DMS114 treated with DMSO at 0.1 percent for 48 hours (cell line): ENCODE data around the gene TMEM44.
"Not testable (repeated sequence)": the region's sequence is repeated elsewhere in the genome, so short reads cannot be mapped to it uniquely, and the experiment has no call there.

Source experiments
- DNase-seq: peaks from one replicate; lab custom pipeline; 2025; ENCODE audit not compliant: unreplicated experiment; lab: John Stamatoyannopoulos, UW

Gene TMEM44

GRCh38 chr3:194610689-194611088 is 22.5 kb downstream of the TMEM44 start:
- DNase-seq = no peak

GRCh38 chr3:194609601-194610000 is 23.6 kb downstream of the TMEM44 start:
- DNase-seq = no peak

DNA sequence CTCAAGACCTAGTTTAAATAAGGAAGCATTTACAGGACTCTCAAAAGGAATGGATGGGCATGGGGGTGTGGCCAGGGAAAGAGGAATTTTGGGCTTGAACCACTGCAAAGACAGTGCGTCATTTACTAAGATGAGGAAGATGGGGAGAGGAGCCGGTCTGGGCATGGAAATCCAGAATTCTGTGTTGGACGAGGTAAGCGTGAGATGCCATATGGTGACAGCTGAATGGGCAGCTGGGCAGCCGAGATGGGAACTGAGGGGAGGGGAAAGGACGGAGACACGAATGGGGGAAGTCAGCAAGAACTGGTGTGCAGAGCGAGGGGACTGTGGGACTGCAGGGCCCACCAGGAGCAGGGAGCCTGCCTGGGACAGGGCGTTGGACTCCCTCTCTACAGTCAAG is 24.2 kb downstream of the TMEM44 start:
- DNase-seq = no peak

DNA sequence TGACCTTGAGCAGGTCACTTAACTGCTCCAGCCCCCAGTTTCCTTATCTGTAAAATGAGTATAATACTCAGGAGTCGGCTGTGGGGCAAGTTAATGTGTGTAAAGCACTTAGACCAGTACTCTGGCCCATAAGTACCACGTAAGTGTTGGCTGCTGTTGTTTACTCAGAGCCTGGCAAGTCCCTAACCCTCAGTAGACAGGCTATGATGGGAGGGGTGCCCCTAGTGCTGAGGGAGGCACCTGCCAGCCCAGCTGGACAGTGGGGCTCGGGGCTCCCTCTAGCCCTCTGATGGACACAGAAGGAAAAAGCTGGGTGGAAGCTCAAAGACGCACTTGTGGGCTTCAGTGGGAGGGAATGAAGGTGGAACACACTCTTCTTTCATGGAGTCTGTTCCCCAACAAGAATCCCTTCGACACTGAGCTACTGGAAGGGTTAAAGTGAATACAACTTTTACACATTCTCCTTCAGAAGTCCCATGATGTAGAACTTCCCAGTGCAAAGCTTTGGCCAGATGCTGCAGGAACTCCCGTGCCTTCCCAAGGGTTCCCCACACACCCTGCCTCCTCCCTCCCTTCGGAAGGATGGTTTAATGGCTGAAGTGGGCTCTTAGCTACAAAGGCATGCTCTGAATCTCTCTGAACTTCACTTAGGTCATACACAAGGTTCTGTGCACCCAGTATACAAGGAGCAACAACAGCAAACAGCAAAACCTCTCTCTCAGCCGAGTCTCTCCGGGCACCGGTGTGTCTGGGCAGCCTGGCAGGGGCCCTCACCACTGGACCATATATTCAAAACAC is 25.4 kb downstream of the TMEM44 start:
- DNase-seq = no peak

- no peak for DNase-seq
Measured at GRCh38 chr3:194606941-194607340, 26.3 kb downstream of the TMEM44 start.

- DNase-seq = no peak
Measured at GRCh38 chr3:194606163-194606562, 27.1 kb downstream of the TMEM44 start.

DNA sequence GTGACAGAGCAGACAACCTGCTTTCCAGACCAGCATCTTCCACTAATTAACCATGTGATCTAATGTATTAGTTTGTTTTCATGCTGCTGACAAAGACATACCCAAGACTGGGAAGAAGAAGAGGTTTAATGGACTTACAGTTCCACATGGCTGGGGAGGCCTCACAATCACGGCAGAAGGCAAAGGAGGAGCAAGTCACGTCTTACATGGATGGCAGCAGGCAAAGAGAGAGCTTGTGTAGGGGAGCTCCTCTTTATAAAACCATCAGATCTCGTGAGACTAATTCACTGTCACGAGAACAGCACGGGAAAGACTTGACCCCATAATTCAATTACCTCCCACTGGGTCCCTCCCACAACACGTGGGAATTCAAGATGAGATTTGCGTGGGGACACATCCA is 27.9 kb downstream of the TMEM44 start:
- DNase-seq = not testable (repeated sequence)

DNA sequence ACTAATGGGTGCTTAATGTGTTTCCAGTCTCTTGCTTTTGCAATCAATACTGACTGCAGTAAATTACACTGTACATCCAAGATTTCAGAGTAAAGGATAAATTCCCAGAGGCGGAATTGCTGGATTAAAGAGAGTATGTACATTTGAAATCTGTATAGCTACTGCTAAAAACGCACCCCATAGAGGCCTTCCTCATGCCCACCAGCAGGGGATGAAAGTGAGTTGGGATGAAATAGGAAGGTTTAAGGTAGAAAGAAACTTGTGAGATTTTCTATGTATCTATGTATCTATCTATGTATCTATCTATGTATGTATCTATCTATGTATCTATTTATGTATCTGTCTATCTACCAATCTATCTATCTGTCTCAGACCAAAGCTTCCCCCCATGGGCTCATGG is 28.4 kb downstream of the TMEM44 start:
- DNase-seq = no peak

DNA sequence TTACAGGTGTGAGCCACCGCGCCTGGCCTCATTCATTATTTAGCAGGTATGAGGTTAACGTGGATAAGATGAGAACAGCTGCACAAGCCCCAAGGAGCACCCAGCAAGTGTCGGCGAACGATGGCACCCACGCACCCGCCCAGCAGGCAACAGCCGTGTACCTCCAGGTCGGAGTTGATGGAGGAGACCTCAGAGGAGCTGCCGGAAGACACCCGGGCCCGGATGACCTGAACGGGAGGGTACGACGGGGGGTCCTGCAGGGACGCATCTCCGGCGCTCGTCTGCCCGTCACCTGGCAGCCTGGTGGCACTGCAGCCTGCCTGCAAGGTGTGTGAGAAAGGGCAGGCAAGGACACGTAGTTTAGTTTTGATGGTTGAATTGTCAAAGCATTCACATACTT is 29.1 kb downstream of the TMEM44 start:
- DNase-seq = no peak

DNA sequence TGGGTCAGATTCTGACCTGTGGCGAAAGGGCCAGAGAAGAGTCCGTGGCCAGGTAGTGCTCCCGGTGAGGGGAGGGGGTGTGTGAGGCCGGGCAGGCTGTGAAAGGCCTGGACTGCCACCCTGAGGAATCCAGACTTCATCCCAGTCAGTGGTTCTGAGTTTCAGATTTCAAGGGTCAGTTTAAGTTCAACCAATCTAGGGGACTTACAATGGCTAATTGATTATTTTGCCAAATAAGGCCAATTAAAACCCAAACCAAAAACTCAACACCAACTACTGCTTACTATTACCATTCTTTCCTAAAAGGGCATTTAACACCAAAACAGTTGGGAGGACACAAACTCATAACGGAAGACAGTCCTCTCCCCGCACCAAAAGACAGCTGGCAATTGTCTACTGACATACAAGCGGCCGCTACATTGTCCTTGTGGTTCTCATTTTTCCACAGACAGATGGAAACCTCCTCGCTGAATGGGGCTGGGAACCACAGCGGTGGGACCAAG is 30.5 kb downstream of the TMEM44 start:
- DNase-seq = no peak

DNA sequence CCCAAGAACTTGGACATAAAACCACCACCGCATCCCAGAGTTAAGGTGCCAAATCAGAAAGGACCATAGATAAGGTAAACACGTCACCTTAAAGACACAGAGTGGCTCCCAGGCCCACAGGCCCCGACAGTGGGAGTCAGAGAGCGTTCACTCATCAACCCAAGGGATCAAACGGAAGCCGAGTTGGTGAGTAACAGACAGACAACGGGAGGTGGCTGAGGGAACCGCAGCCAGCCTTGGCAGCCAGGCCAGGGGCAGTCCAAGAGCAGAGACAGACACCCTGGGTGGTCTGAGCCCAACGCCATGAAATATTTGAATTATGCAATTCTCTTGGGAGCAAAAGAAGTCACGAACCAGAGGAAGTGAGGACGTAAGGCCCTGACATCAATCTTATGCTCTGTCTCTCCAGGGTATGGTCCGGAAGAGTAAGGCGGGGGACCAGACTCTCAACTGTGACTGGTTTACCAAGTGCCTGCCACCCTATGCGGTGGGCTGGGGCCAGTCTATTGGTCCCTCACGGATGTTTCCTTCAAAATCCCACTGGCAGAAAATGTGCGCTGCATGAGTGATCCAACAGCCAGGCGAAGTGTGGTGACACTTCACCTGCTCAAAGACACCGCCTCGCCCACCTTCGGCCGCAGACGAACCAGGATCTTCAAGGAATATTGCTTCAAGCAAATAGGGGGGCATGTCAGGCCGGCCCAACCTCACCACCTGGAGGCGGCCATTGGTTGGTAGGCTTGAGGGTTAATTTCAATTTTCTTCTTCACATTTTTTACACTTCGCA is 34.3 kb downstream of the TMEM44 start:
- DNase-seq = no peak

DNA sequence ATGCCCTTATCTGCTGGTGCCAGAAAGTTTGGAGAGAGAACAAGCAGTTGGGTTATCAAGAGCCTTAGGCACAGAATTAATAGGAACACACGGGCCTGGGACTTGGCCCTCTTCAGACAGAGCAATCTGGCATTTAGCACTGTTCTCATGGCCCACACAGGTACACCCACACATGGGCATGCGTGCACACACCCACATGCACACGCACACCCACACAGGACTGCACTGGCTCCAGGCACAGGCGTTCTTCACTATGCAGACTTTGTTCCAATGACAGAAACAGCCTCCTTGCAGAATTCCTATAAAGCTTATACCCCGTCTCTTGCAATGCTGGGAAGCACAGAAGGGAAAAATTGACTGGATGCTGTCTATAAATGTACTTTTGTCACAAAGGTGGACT is 36.3 kb downstream of the TMEM44 start:
- no peak for DNase-seq

GRCh38 chr3:194592798-194593752 is 40.1 kb downstream of the TMEM44 start:
- no peak for DNase-seq

- DNase-seq = no peak
Measured at GRCh38 chr3:194588741-194589140, 44.5 kb downstream of the TMEM44 start.

- DNase-seq = no peak
Measured at GRCh38 chr3:194588236-194588635, 45.0 kb downstream of the TMEM44 start.

DNA sequence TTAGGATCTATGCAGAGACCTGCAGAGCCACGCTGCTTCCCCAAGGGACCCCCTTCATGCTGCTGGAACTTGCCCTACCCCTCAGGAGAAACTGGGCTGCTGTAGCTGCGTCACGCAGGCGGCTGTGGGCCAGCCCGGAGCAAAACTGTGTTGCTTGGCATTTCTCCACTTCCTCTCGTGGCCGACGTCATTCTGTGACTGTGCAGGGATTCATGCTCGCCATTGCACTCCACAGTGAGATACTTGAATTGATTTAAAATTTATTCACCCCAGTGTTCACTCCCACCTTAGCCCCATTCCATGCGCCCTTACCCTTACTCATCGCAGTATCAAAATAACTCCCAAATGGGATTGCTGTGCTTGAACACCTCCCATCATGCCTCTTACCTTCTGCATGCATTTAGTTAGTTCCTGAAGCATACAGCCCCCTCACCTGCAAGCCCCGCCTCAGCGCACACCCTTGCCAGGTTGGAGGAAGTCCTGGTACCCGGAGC is 45.7 kb downstream of the TMEM44 start:
- DNase-seq = no peak

DNA sequence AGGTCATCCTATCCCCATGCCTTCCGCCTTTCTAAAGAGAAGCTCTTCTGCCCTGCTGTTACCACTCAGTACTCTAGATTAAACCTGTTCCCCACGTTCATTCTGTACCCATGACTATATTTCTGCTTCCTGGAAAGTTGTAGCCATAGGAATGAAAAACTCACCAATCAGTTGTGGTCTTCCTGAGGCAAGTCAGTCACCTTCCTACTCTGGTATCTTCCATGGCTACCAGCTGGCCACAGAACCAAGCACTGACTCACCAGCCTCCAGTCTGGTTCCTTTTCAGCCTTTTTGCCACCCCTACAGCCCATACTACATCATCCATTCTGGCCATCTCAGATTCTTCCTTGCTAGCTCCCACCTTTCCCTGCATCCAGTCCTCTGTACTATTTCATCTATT is 46.4 kb downstream of the TMEM44 start:
- no peak for DNase-seq

DNA sequence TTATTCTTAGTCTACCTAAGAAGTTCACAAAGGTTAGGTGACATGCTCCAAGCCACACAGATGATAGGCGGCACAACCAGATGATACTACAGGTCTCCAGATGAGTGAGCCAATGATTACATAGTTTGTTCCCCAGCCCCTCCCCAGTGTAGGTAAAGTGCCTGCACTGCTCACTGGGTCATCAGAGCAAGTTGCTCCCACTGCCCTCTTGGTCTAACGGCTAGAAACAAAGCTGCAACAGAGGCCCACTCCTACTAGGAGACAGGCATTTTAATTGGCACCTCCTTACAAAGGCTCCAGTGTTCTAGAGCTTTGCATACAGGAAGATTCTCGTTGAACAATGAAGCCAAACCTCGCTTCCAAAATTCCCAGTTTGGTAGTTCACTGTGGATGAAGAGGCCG is 47.3 kb downstream of the TMEM44 start:
- no peak for DNase-seq

DNA sequence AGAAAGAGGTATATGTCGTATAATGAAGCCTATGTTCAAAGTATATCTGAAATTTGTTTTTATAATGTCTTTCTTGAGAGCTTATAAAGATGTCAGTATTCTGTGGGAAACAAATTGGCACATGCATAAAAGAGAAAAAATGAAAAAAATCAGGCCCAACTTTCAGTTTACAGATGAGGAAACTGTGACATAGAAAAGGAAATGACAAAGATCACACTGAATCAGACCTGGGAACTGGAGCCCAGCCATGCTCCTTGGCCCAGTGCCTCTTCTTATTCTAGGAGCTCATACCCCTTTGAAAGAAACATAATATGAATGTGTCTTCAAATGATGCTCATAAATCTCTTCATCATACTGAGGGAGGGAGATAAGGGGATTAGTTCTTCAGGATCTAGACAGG is 48.4 kb downstream of the TMEM44 start:
- DNase-seq = no peak

- no peak for DNase-seq
Measured at GRCh38 chr3:194584320-194584776, 48.9 kb downstream of the TMEM44 start.
